K562 (cell line): ENCODE results near the gene LRRC71. TPM values are rescaled to one million over a fixed set of nuclear protein-coding genes. Genes with fewer than 3 reads are reported as not detected.
A peak's percentile ranks its signal among the peaks of the same experiment; 100 is the strongest.

Source experiments
- ATF3 ChIP-seq, 2 experiments: fragments of 450-650 bp in 1 of 2; sonication (generic) in 1 of 2; formaldehyde crosslinking in 1 of 2; IDR thresholded peaks in 1 of 2; conservative IDR thresholded peaks in 1 of 2; 2 replicates each; pipeline versions ENCODE4 v1.6.1 to v1.8.1; 2016 to 2023; ENCODE audit warnings: mild to moderate bottlenecking in 2 of 2, moderate library complexity in 2 of 2, inconsistent platforms in 1 of 2, missing genetic modification reagents in 1 of 2
- CEBPG ChIP-seq, 3 experiments: fragments of 200-800 bp in 1 of 3; sonication (Bioruptor generic) in 1 of 3; sonication (generic) in 1 of 3; formaldehyde crosslinking in 1 of 3; IDR thresholded peaks in 2 of 3; conservative IDR thresholded peaks in 1 of 3; 2 replicates each; pipeline versions ENCODE4 v1.6.1 to v1.8.0; 2016 to 2022; ENCODE audit warnings: missing compliant biosample characterization in 2 of 3, missing genetic modification characterization in 2 of 3, mild to moderate bottlenecking in 1 of 3, missing genetic modification reagents in 1 of 3
- DEAF1 ChIP-seq: fragments of 450-650 bp; formaldehyde crosslinking; IDR thresholded peaks from 2 replicates; pipeline ENCODE4 v1.4.0; 2020; ENCODE audit warnings: mild to moderate bottlenecking, moderate library complexity
- E2F4 ChIP-seq: sonication (generic); formaldehyde crosslinking; IDR thresholded peaks from 2 replicates; pipeline ENCODE4 v1.8.0; 2022; ENCODE audit warnings: mild to moderate bottlenecking, low read depth, missing genetic modification reagents
- FOXK1 ChIP-seq: sonication (generic); formaldehyde crosslinking; IDR thresholded peaks from 2 replicates; pipeline ENCODE4 v1.8.0; 2022; ENCODE audit warnings: missing genetic modification reagents, mild to moderate bottlenecking, borderline replicate concordance
- IRF2 ChIP-seq: sonication (generic); formaldehyde crosslinking; IDR thresholded peaks from 2 replicates; pipeline ENCODE4 v1.8.1; 2022; ENCODE audit warnings: mild to moderate bottlenecking, missing genetic modification reagents
- MECOM ChIP-seq: fragments of 250-450 bp; sonication (Bioruptor Pico); IDR thresholded peaks from 2 replicates; pipeline ENCODE4 v1.8.0; 2022; ENCODE audit warnings: inconsistent platforms
- NCOA4 ChIP-seq: fragments of 450-650 bp; IDR thresholded peaks from 2 replicates; pipeline ENCODE4 v1.6.1; 2018; ENCODE audit warnings: mild to moderate bottlenecking; ENCODE audit not compliant: partially characterized antibody
- NCOR1 ChIP-seq: fragments of 450-650 bp; IDR thresholded peaks from 2 replicates; pipeline ENCODE4 v1.6.1; 2016; ENCODE audit warnings: mild to moderate bottlenecking, moderate library complexity
- PATZ1 ChIP-seq: fragments of 250-450 bp; sonication (Bioruptor Pico); IDR thresholded peaks from 2 replicates; pipeline ENCODE4 v1.5.0; 2020; ENCODE audit warnings: mild to moderate bottlenecking, borderline replicate concordance
- PKNOX1 ChIP-seq: fragments of 450-650 bp; IDR thresholded peaks from 2 replicates; pipeline ENCODE4 v1.6.1; 2016
- PPARD ChIP-seq: fragments of 250-450 bp; sonication (Bioruptor Pico); IDR thresholded peaks from 2 replicates; pipeline ENCODE4 v1.8.0; 2022; ENCODE audit warnings: inconsistent platforms, mild to moderate bottlenecking, moderate library complexity
- RHOXF2B ChIP-seq: fragments of 250-450 bp; sonication (Bioruptor Pico); conservative IDR thresholded peaks from 2 replicates; pipeline ENCODE4 v1.5.1; 2021
- SMAD3 ChIP-seq: fragments of 450-650 bp; formaldehyde crosslinking; conservative IDR thresholded peaks from 2 replicates; pipeline ENCODE4 v1.4.0; 2020; ENCODE audit warnings: mild to moderate bottlenecking
- SMC3 ChIP-seq: conservative IDR thresholded peaks from 2 replicates; pipeline ENCODE4 v1.6.1; 2011; ENCODE audit warnings: low read depth, low read length, improper control_type of control experiment; ENCODE audit not compliant: insufficient read depth
- SPI1 ChIP-seq: IDR thresholded peaks from 2 replicates; pipeline ENCODE4 v1.6.1; 2011; ENCODE audit warnings: low read depth, low read length, control low read depth, borderline replicate concordance
- TCF3 ChIP-seq: sonication (generic); formaldehyde crosslinking; IDR thresholded peaks from 2 replicates; pipeline ENCODE4 v1.4.0; 2020; ENCODE audit warnings: mild to moderate bottlenecking, missing genetic modification reagents
- USF2 ChIP-seq: sonication (generic); formaldehyde crosslinking; IDR thresholded peaks from 2 replicates; pipeline ENCODE4 v1.5.0; 2020; ENCODE audit warnings: missing genetic modification reagents
- XRCC4 ChIP-seq: IDR thresholded peaks from one replicate; pipeline ENCODE4 v1.6.1; 2011; ENCODE audit not compliant: insufficient read depth, insufficient read length; ENCODE audit errors: extremely low read depth
- ZBED1 ChIP-seq: IDR thresholded peaks from 2 replicates; pipeline ENCODE4 v1.6.1; 2014
- ZNF212 ChIP-seq: fragments of 450-650 bp; formaldehyde crosslinking; IDR thresholded peaks from 2 replicates; pipeline ENCODE4 v1.4.0; 2020; ENCODE audit warnings: mild to moderate bottlenecking
- ZNF311 ChIP-seq: fragments of 250-450 bp; sonication (Bioruptor Pico); IDR thresholded peaks from 2 replicates; pipeline ENCODE4 v1.4.0; 2020; ENCODE audit warnings: mild to moderate bottlenecking, moderate library complexity
- polyA plus RNA-seq, 8 experiments: library from polyadenylated mRNA; depleted of rRNA in 4 of 8; stranded (reverse) in 5 of 8; unstranded in 3 of 8; fragments of >200 nt; fragmentation: Nextera tagmentation in 2 of 8; fragmentation: Illumina TruSeq in 1 of 8; extraction: Ambion mirVana in 2 of 8; extraction: Trizol in 1 of 8; gene quantifications; 2 replicates each; pipeline versions ENCODE4 v1.2.1 to v1.2.3, GENCODE V29; 2011 to 2014; ENCODE audit warnings: inconsistent platforms in 1 of 8, missing spikeins in 1 of 8
- total RNA-seq, 7 experiments: library from RNA; depleted of rRNA in 6 of 7; stranded (reverse); fragments of >200 nt in 6 of 7; fragmentation: Illumina TruSeq in 2 of 7; extraction: Trizol in 2 of 7; gene quantifications; 2 replicates each; pipeline versions ENCODE4 v1.2.1 to v1.2.3, GENCODE V29; 2011 to 2021; ENCODE audit warnings: low replicate concordance in 1 of 7

LRRC71 gene
- total and polyA plus RNA-seq, 9 of the 15 experiments (the other 6 are each of a cell fraction or from before 2014, with no cell fraction given) = 0.06 to 1.2 (median 0.51) TPM; not detected in 1

GRCh38 chr1:156963621-156964020, 43.2 kb downstream of the LRRC71 start (continued):
- TF ChIP-seq ATF3 (IDR thresholded peaks at IDR 0.05) = no peak
- no peak for TF ChIP-seq ATF3 (CRISPR knock-in tag; conservative IDR thresholded peaks at IDR 0.05)
- no peak for TF ChIP-seq PPARD (CRISPR knock-in tag)
- TF ChIP-seq DEAF1 (CRISPR knock-in tag) = no peak
- TF ChIP-seq NCOR1 = no peak
- TF ChIP-seq NCOA4 = no peak
- no peak for TF ChIP-seq TCF3 (CRISPR knock-in tag)
- TF ChIP-seq CEBPG (CRISPR knock-in tag; IDR thresholded peaks at IDR 0.05) = no peak
- no peak for TF ChIP-seq CEBPG (tag; conservative IDR thresholded peaks at IDR 0.05 in 1 of 2, IDR thresholded peaks at IDR 0.05 in 1 of 2)
- TF ChIP-seq SMAD3 (CRISPR knock-in tag) = no peak
- peak; percentile 27; the same call in 1 of the 2 replicates for TF ChIP-seq SPI1
- TF ChIP-seq PATZ1 (CRISPR knock-in tag) = no peak
- no peak for TF ChIP-seq XRCC4
- TF ChIP-seq E2F4 (CRISPR knock-in tag) = no peak
- TF ChIP-seq ZNF311 (CRISPR knock-in tag) = no peak
- TF ChIP-seq SMC3 = no peak
- TF ChIP-seq ZNF212 (CRISPR knock-in tag) = no peak
- TF ChIP-seq MECOM = no peak
- TF ChIP-seq ZBED1 = no peak
- no peak for TF ChIP-seq FOXK1 (CRISPR knock-in tag)
- TF ChIP-seq IRF2 (CRISPR knock-in tag) = no peak
- peak; percentile 86 for TF ChIP-seq PKNOX1
- TF ChIP-seq USF2 = peak; percentile 59
- no peak for TF ChIP-seq RHOXF2B (CRISPR knock-in tag)
